ENCODE measurements around the gene ATXN10. TPM values are rescaled to one million over a fixed set of nuclear protein-coding genes. Genes with fewer than 3 reads are reported as not detected.
"Not testable (repeated sequence)": the region's sequence is repeated elsewhere in the genome, so short reads cannot be mapped to it uniquely, and the experiment has no call there.

Gene ATXN10
- total RNA-seq, 1 experiment from 2014 or later, result 192 TPM

GRCh38 chr22:45678961-45679912 lies 7.6 kb downstream of the ATXN10 start:
- peaks cover 82% of the 10 kb centered on the region for H3K4me1 ChIP-seq (replicated peaks)

GRCh38 chr22:45680932-45681700 lies 9.5 kb downstream of the ATXN10 start:
- H3K9me3 ChIP-seq (replicated peaks), result no peaks in the 10 kb centered on the region
- H3K27me3 ChIP-seq (replicated peaks), result no peaks in the 10 kb centered on the region
- peak overlapping the region; percentile 72 for H3K27ac ChIP-seq
- peaks cover 85% of the 10 kb centered on the region for H3K4me1 ChIP-seq (replicated peaks)
- DNase-seq (ENCODE audit: low read depth in 1 of 2, low spot score in 2 of 2), result peak in 1 of 2 experiments; percentile 61
- H3K4me3 ChIP-seq, result no peak overlapping the region
- H3K36me3 ChIP-seq, result peaks cover 20% of the 10 kb centered on the region

More at GRCh38 chr22:45678961-45679912, 7.6 kb downstream of the ATXN10 start:
- no peak overlapping the region for H3K4me3 ChIP-seq
- no peaks in the 10 kb centered on the region for H3K27me3 ChIP-seq (replicated peaks)
- peak; percentile 61 to 78 for DNase-seq (ENCODE audit: low read depth in 1 of 2, low spot score in 2 of 2)
- peaks cover 33% of the 10 kb centered on the region for H3K36me3 ChIP-seq
- no peaks in the 10 kb centered on the region for H3K9me3 ChIP-seq (replicated peaks)
- H3K27ac ChIP-seq, result peak overlapping the region; percentile 50

- H3K27ac ChIP-seq, result peak overlapping the region; percentile 72
- no peaks in the 10 kb centered on the region for H3K27me3 ChIP-seq (replicated peaks)
- no peaks in the 10 kb centered on the region for H3K9me3 ChIP-seq (replicated peaks)
- DNase-seq (ENCODE audit: low read depth in 1 of 2, low spot score in 2 of 2), result peak in 1 of 2 experiments; percentile 51
- peaks cover 12% of the 10 kb centered on the region for H3K36me3 ChIP-seq
- no peak overlapping the region for H3K4me3 ChIP-seq
- H3K4me1 ChIP-seq (replicated peaks), result peaks cover 94% of the 10 kb centered on the region
Measured at GRCh38 chr22:45682064-45682463, 10.4 kb downstream of the ATXN10 start.

- H3K27ac ChIP-seq, result 0 out of 2 replicates have a peak overlapping the region, but pooled peaks have one; percentile 72
- not testable (repeated sequence) for H3K9me3 ChIP-seq (replicated peaks); H3K4me3 ChIP-seq; H3K36me3 ChIP-seq; DNase-seq (ENCODE audit: low read depth in 1 of 2, low spot score in 2 of 2); H3K27me3 ChIP-seq (replicated peaks)
- H3K4me1 ChIP-seq (replicated peaks), result peaks cover 99% of the 10 kb centered on the region
Measured at GRCh38 chr22:45682773-45683172, 11.1 kb downstream of the ATXN10 start.

GRCh38 chr22:45683248-45683647 lies 11.6 kb downstream of the ATXN10 start:
- no peak for DNase-seq (ENCODE audit: low read depth in 1 of 2, low spot score in 2 of 2)
- peaks cover 99% of the 10 kb centered on the region for H3K4me1 ChIP-seq (replicated peaks)

GRCh38 chr22:45683680-45684079 lies 12.0 kb downstream of the ATXN10 start:
- H3K36me3 ChIP-seq, result 0 out of 2 replicates have a peak, but pooled peaks cover 8% of the 10 kb centered on the region
- H3K4me3 ChIP-seq, result no peak overlapping the region
- DNase-seq (ENCODE audit: low read depth in 1 of 2, low spot score in 2 of 2), result no peak
- H3K9me3 ChIP-seq (replicated peaks), result no peaks in the 10 kb centered on the region
- peak overlapping the region; percentile 6; the same call in 1 of the 2 replicates for H3K27ac ChIP-seq
- peaks cover 97% of the 10 kb centered on the region for H3K4me1 ChIP-seq (replicated peaks)
- no peaks in the 10 kb centered on the region for H3K27me3 ChIP-seq (replicated peaks)

More at GRCh38 chr22:45683248-45683647, 11.6 kb downstream of the ATXN10 start:
- Histone ChIP-seq H3K27ac (no peak overlapping the region), H3K36me3 (0 out of 2 replicates have a peak, but pooled peaks cover 8% of the 10 kb centered on the region), H3K9me3 (replicated peaks) (no peaks in the 10 kb centered on the region), H3K27me3 (replicated peaks) (no peaks in the 10 kb centered on the region), H3K4me3 (no peak overlapping the region)

- H3K36me3 ChIP-seq, result 0 out of 2 replicates have a peak, but pooled peaks cover 8% of the 10 kb centered on the region
- H3K4me3 ChIP-seq, result no peak overlapping the region
- peak overlapping the region; percentile 75; the same call in 1 of the 2 replicates for H3K27ac ChIP-seq
- H3K4me1 ChIP-seq (replicated peaks), result peaks cover 98% of the 10 kb centered on the region
- no peak for DNase-seq (ENCODE audit: low read depth in 1 of 2, low spot score in 2 of 2)
- no peaks in the 10 kb centered on the region for H3K9me3 ChIP-seq (replicated peaks)
- no peaks in the 10 kb centered on the region for H3K27me3 ChIP-seq (replicated peaks)
Measured at GRCh38 chr22:45684169-45684568, 12.5 kb downstream of the ATXN10 start.

GRCh38 chr22:45684752-45685574 lies 13.3 kb downstream of the ATXN10 start:
- Histone ChIP-seq H3K4me1 (replicated peaks) (peaks cover 98% of the 10 kb centered on the region), H3K9me3 (replicated peaks) (no peaks in the 10 kb centered on the region), H3K27me3 (replicated peaks) (no peaks in the 10 kb centered on the region), H3K4me3 (no peak overlapping the region), H3K36me3 (peaks cover 12% of the 10 kb centered on the region; the same call in 1 of the 2 replicates), H3K27ac (peak overlapping the region; percentile 75)
- no peak for DNase-seq (ENCODE audit: low read depth in 1 of 2, low spot score in 2 of 2)

GRCh38 chr22:45686004-45686403 lies 14.4 kb downstream of the ATXN10 start:
- Histone ChIP-seq H3K9me3 (replicated peaks) (no peaks in the 10 kb centered on the region), H3K27ac (peak overlapping the region; percentile 75), H3K4me1 (replicated peaks) (peaks cover 98% of the 10 kb centered on the region), H3K27me3 (replicated peaks) (no peaks in the 10 kb centered on the region), H3K36me3 (peaks cover 23% of the 10 kb centered on the region), H3K4me3 (no peak overlapping the region)
- DNase-seq (ENCODE audit: low read depth in 1 of 2, low spot score in 2 of 2), result no peak

- DNase-seq (ENCODE audit: low read depth in 1 of 2, low spot score in 2 of 2), result no peak
- peaks cover 29% of the 10 kb centered on the region for H3K36me3 ChIP-seq
- no peaks in the 10 kb centered on the region for H3K27me3 ChIP-seq (replicated peaks)
- no peak overlapping the region for H3K4me3 ChIP-seq
- H3K27ac ChIP-seq, result peak overlapping the region; percentile 77
- peaks cover 98% of the 10 kb centered on the region for H3K4me1 ChIP-seq (replicated peaks)
- H3K9me3 ChIP-seq (replicated peaks), result no peaks in the 10 kb centered on the region
Measured at GRCh38 chr22:45686836-45687235, 15.2 kb downstream of the ATXN10 start.

GRCh38 chr22:45688600-45689080 lies 17.0 kb downstream of the ATXN10 start:
- Histone ChIP-seq H3K4me3 (no peak overlapping the region), H3K27me3 (replicated peaks) (no peaks in the 10 kb centered on the region), H3K9me3 (replicated peaks) (no peaks in the 10 kb centered on the region), H3K4me1 (replicated peaks) (peaks cover 98% of the 10 kb centered on the region), H3K36me3 (peaks cover 37% of the 10 kb centered on the region), H3K27ac (peak overlapping the region; percentile 77)
- peak; percentile 79 to 92 for DNase-seq (ENCODE audit: low read depth in 1 of 2, low spot score in 2 of 2)

GRCh38 chr22:45689211-45689610 lies 17.6 kb downstream of the ATXN10 start:
- DNase-seq (ENCODE audit: low read depth in 1 of 2, low spot score in 2 of 2), result no peak
- H3K27ac ChIP-seq, result peak overlapping the region; percentile 77
- peaks cover 43% of the 10 kb centered on the region for H3K36me3 ChIP-seq
- peaks cover 96% of the 10 kb centered on the region for H3K4me1 ChIP-seq (replicated peaks)
- no peak overlapping the region for H3K4me3 ChIP-seq
- H3K27me3 ChIP-seq (replicated peaks), result no peaks in the 10 kb centered on the region
- no peaks in the 10 kb centered on the region for H3K9me3 ChIP-seq (replicated peaks)

- no peaks in the 10 kb centered on the region for H3K27me3 ChIP-seq (replicated peaks)
- no peak overlapping the region for H3K4me3 ChIP-seq
- DNase-seq (ENCODE audit: low read depth in 1 of 2, low spot score in 2 of 2), result no peak
- H3K27ac ChIP-seq, result peak overlapping the region; percentile 70; the same call in 1 of the 2 replicates
- H3K4me1 ChIP-seq (replicated peaks), result peaks cover 88% of the 10 kb centered on the region
- peaks cover 47% of the 10 kb centered on the region for H3K36me3 ChIP-seq
- no peaks in the 10 kb centered on the region for H3K9me3 ChIP-seq (replicated peaks)
Measured at GRCh38 chr22:45690008-45690407, 18.4 kb downstream of the ATXN10 start.

Measured in SJSA1 (cell line).